Measurements from ENCODE around the gene ATG7.

Gene ATG7

DNA sequence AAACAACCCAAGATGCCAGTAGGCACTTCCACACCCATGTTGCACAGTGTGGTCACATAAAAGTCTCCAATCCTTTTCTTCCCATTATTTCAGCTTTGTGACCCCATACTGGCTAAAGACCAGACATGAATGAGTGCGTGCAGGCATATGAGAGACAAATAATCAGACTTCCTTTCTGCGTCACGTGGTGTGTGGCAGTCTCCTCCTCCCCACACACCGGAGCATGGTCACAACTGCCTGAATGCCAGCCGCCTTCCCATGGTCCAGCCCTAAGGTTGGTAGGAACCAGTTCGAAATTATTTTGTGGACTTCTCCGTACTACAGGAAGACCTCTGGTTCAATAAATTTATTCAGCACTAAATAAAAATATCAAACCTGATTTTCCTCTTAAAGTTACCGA lies 306.0 kb downstream of the ATG7 start:
- Histone ChIP-seq H3K27ac (ENCODE audit: insufficient read depth, low read depth, low read length, poor library complexity, severe bottlenecking) (no peak overlapping the region), H3K27me3 (ENCODE audit: control insufficient read depth, insufficient read depth, low read length, poor library complexity, severe bottlenecking) (no peaks in the 10 kb centered on the region), H3K36me3 (ENCODE audit: control insufficient read depth, insufficient read depth, low read length) (no peaks in the 10 kb centered on the region), H3K4me3 (ENCODE audit: insufficient read depth, low read depth, low read length) (no peak overlapping the region), H3K9me3 (ENCODE audit: control insufficient read depth, low read length) (no peaks in the 10 kb centered on the region), H3K4me1 (ENCODE audit: control insufficient read depth, insufficient read depth, low read length) (peaks cover 28% of the 10 kb centered on the region)
- 86 to 92% methylated on average over 7 to 8 of the region's 8 CpGs for WGBS, 2 experiments

DNA sequence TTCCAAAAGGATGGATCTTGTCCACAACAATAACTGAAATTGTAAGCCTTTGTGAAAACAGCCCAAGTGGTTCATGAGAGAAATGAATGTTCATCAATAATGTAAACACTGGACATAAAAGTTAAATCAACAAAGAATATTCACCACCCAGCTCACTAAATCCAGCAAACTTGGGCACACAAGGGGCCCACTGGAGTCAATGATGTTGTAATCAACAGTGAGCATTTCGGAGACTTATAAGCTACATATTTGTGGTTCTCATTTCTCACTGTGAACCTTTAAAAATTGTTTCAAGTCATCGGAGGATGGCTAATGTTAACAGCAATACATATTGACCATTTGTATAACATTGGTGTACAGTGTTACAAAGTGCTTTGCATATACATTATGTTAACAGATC lies 308.4 kb downstream of the ATG7 start:
- H3K4me3 ChIP-seq (ENCODE audit: insufficient read depth, low read depth, low read length) = no peak overlapping the region
- peaks cover 43% of the 10 kb centered on the region for H3K4me1 ChIP-seq (ENCODE audit: control insufficient read depth, insufficient read depth, low read length)
- no peaks in the 10 kb centered on the region for H3K27me3 ChIP-seq (ENCODE audit: control insufficient read depth, insufficient read depth, low read length, poor library complexity, severe bottlenecking)
- 87 to 93% methylated on average over 1 to 2 of the region's 2 CpGs for WGBS, 2 experiments
- no peaks in the 10 kb centered on the region for H3K9me3 ChIP-seq (ENCODE audit: control insufficient read depth, low read length)
- H3K27ac ChIP-seq (ENCODE audit: insufficient read depth, low read depth, low read length, poor library complexity, severe bottlenecking) = no peak overlapping the region
- H3K36me3 ChIP-seq (ENCODE audit: control insufficient read depth, insufficient read depth, low read length) = no peaks in the 10 kb centered on the region

DNA sequence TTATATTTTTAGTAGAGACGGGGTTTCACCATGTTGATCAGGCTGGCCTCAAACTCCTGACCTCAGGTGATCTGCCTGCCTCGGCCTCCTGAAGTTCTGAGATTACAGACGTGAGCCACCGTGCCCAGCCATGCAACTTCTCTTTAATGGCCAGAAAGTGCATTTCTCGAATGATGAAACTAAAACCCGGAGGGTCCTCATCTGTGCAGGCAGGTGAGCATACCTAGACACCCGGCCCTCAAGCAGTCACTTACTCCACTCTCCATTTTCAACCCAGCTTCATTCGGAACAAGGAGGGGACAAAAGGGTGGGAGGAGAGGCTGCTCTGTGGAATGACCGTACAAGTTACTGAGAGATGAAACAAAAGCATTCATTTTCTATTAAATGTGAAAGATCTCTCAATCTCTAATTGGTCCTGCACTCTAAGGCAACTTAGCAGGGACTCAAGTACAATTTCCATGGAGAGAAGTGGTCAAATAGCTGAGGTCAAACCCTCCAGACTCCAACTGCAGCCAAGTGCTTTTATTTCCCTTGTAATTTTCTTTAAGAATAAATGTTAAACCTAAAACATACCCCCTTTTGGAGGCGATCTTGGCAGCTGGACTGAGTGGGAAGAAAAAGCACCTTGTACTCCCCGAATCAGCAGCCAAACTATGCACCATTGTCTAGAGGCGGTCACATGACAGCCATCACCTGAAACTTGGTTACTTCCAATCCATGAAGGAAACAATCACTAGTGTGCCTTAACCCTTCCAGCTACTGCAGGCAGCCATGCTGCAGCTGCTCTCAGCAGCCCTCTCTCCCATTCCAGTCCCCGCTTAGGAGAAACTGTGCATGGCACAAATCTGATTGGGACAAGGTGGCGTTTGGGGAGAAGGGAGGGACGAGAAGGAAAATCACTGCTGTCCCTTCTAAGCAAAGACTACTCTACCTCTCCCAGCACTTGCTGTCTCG lies 309.3 kb downstream of the ATG7 start:
- 50 to 52% methylated on average over 12 to 16 of the region's 16 CpGs for WGBS, 2 experiments

DNA sequence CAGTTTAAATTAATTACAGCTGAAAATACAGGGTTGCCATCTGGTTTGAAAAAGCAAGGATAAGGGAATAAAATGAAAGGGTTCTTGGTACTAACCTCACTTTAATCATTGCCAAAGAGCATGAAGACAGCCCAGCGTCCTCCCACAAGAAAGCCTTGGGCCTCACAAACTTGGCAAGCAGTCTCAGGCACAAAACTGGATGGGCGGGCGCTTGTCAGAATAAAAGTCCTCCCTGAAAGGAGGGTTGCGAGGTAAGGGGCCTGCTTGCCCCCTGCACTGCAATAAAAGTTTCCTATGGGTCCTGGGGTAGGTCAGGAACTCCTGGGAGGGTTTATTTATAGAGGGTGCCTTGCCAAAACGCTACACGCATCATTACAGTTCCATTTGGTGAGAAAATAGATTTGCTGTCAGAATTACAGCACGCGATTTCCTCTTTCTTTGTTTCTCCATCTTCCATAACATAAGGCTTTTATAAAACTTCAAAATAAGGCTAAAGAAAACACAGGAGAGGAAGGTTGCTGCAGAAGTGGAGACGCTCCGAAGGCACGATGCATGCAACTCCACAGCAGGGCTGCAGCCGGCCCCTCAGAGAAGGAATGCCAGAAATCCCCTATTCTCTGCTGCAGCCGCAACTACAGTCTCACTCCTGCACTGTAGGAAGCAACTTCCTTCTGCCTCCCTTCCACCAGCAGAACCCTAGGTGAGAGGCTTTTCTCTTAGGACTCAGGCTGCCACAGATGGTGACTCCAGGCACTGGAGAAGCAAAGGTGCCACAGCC lies 310.2 kb downstream of the ATG7 start:
- Histone ChIP-seq H3K4me1 (ENCODE audit: control insufficient read depth, insufficient read depth, low read length) (peaks cover 39% of the 10 kb centered on the region), H3K27ac (ENCODE audit: insufficient read depth, low read depth, low read length, poor library complexity, severe bottlenecking) (peak overlapping the region; percentile 90), H3K36me3 (ENCODE audit: control insufficient read depth, insufficient read depth, low read length) (peaks cover 3% of the 10 kb centered on the region), H3K9me3 (ENCODE audit: control insufficient read depth, low read length) (no peaks in the 10 kb centered on the region), H3K27me3 (ENCODE audit: control insufficient read depth, insufficient read depth, low read length, poor library complexity, severe bottlenecking) (no peaks in the 10 kb centered on the region), H3K4me3 (ENCODE audit: insufficient read depth, low read depth, low read length) (peak overlapping the region; percentile 45)
- 5 to 9% methylated on average over 11 to 13 of the region's 13 CpGs for WGBS, 2 experiments

More for the DNA sequence above, 309.3 kb downstream of the ATG7 start:
- Histone ChIP-seq H3K27ac (ENCODE audit: insufficient read depth, low read depth, low read length, poor library complexity, severe bottlenecking) (peak overlapping the region; percentile 90), H3K27me3 (ENCODE audit: control insufficient read depth, insufficient read depth, low read length, poor library complexity, severe bottlenecking) (no peaks in the 10 kb centered on the region), H3K36me3 (ENCODE audit: control insufficient read depth, insufficient read depth, low read length) (no peaks in the 10 kb centered on the region), H3K4me1 (ENCODE audit: control insufficient read depth, insufficient read depth, low read length) (peaks cover 42% of the 10 kb centered on the region), H3K4me3 (ENCODE audit: insufficient read depth, low read depth, low read length) (peak overlapping the region; percentile 45), H3K9me3 (ENCODE audit: control insufficient read depth, low read length) (no peaks in the 10 kb centered on the region)

DNA sequence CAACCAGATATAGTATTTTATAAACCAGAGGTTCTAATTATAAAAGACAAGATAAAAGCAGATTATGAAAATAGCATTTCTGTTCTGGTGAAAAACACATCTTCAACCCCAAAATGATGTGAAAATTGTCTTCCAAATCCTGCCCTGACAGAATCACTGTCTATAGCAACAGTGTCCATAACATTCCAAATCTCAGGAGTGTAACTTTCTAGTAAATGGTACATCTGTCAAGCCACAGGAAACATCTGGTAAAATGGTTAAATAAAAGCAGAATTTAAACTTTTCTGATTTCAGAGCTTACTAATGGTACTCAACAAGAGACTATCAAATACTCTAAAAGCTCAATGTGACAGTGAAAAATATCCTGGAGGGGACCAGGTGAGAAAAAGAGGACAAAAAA lies 311.0 kb downstream of the ATG7 start:
- Histone ChIP-seq H3K27ac (ENCODE audit: insufficient read depth, low read depth, low read length, poor library complexity, severe bottlenecking) (peak overlapping the region; percentile 90), H3K4me1 (ENCODE audit: control insufficient read depth, insufficient read depth, low read length) (peaks cover 41% of the 10 kb centered on the region), H3K9me3 (ENCODE audit: control insufficient read depth, low read length) (no peaks in the 10 kb centered on the region), H3K4me3 (ENCODE audit: insufficient read depth, low read depth, low read length) (no peak overlapping the region), H3K36me3 (ENCODE audit: control insufficient read depth, insufficient read depth, low read length) (peaks cover 3% of the 10 kb centered on the region), H3K27me3 (ENCODE audit: control insufficient read depth, insufficient read depth, low read length, poor library complexity, severe bottlenecking) (no peaks in the 10 kb centered on the region)

DNA sequence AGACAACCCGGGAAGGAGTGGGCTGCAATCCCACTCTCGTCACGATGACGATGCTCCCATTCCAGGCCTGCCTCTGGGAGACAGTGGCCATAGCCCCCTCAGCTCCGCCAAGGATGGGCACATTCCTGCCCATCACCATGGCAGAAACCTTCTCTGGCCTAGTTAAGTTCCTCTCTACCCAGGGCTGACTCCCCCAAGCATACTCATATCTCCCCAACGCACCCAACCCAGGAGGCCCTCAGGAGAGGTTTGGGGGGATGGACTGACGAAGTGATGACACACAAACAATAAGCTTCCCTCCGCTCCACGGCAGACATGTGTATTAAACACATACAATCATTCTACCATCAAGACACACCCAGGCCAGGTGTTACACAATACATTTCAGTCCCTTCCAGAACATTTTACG lies 311.4 kb downstream of the ATG7 start:
- Histone ChIP-seq H3K27ac (ENCODE audit: insufficient read depth, low read depth, low read length, poor library complexity, severe bottlenecking) (no peak overlapping the region), H3K36me3 (ENCODE audit: control insufficient read depth, insufficient read depth, low read length) (peaks cover 3% of the 10 kb centered on the region), H3K4me3 (ENCODE audit: insufficient read depth, low read depth, low read length) (no peak overlapping the region), H3K27me3 (ENCODE audit: control insufficient read depth, insufficient read depth, low read length, poor library complexity, severe bottlenecking) (no peaks in the 10 kb centered on the region), H3K9me3 (ENCODE audit: control insufficient read depth, low read length) (no peaks in the 10 kb centered on the region), H3K4me1 (ENCODE audit: control insufficient read depth, insufficient read depth, low read length) (peaks cover 45% of the 10 kb centered on the region)
- 62 to 73% methylated on average over 10 of the region's 10 CpGs for WGBS, 2 experiments

DNA sequence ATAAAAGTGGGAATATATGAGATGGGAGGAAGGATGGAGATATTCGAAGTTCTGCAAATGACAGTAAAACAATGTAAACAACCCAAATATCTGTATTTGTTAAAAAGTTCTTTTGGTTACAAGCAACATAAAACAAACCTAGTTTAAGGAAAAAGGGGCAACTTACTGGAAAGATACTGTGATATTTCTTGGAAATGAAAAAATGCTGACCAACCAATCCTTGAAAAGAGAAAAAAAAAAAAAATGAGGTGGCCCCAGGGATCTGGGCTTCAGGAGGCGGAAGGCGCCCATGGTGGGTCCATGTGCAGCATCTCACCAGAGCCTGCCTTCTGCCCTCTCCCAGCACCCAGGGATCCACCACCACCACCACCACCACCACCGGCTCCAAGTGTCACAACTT lies 312.4 kb downstream of the ATG7 start:
- Histone ChIP-seq H3K27ac (ENCODE audit: insufficient read depth, low read depth, low read length, poor library complexity, severe bottlenecking) (no peak overlapping the region), H3K4me1 (ENCODE audit: control insufficient read depth, insufficient read depth, low read length) (peaks cover 54% of the 10 kb centered on the region), H3K9me3 (ENCODE audit: control insufficient read depth, low read length) (no peaks in the 10 kb centered on the region), H3K4me3 (ENCODE audit: insufficient read depth, low read depth, low read length) (no peak overlapping the region), H3K36me3 (ENCODE audit: control insufficient read depth, insufficient read depth, low read length) (peaks cover 3% of the 10 kb centered on the region), H3K27me3 (ENCODE audit: control insufficient read depth, insufficient read depth, low read length, poor library complexity, severe bottlenecking) (no peaks in the 10 kb centered on the region)
- WGBS, 2 experiments = 93 to 96% methylated on average over 3 of the region's 4 CpGs

DNA sequence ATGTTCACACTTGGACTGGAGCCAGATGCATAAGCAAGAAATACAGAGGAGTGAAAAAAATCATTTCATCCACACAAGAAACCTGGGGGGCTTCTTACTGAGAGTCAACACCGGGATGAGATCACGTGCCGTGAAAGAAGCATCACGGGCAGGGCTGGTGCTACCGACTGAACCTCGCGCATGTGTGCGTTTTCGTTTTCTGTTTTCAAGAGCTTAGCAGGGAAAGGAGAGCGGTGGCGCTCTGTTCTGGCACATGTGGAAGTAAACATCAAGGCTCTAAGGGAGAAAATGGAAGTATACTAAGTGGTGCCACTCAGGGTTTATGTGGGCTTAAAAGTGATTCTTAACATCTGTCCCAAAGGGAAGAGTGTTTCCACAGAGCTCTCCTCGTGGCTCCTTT lies 315.6 kb downstream of the ATG7 start:
- Histone ChIP-seq H3K4me1 (ENCODE audit: control insufficient read depth, insufficient read depth, low read length) (peaks cover 66% of the 10 kb centered on the region), H3K4me3 (ENCODE audit: insufficient read depth, low read depth, low read length) (no peak overlapping the region), H3K27me3 (ENCODE audit: control insufficient read depth, insufficient read depth, low read length, poor library complexity, severe bottlenecking) (no peaks in the 10 kb centered on the region), H3K36me3 (ENCODE audit: control insufficient read depth, insufficient read depth, low read length) (peaks cover 3% of the 10 kb centered on the region), H3K9me3 (ENCODE audit: control insufficient read depth, low read length) (no peaks in the 10 kb centered on the region), H3K27ac (ENCODE audit: insufficient read depth, low read depth, low read length, poor library complexity, severe bottlenecking) (no peak overlapping the region)
- 95 to 97% methylated on average over 12 of the region's 12 CpGs for whole genome bisulfite sequencing, 2 experiments

DNA sequence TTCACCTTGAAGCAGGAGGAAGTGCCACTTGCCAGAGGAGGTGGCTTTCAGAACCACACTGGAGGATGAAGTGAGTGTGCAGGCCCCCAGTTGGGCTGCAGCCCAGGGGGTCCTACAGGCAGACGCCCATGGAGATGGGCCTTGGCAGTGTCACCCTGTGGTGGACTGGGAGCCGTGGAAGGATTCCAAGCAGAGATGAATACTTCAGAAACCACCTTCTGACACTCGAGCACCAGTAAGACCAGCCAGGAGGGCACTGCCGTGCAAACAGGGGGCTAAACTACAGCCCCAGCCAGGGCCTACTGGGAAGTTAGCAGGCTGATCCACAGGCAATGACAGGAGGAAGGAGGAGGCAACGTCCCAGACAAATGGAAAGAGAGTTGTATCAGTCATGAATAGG lies 316.1 kb downstream of the ATG7 start:
- peaks cover 66% of the 10 kb centered on the region for H3K4me1 ChIP-seq (ENCODE audit: control insufficient read depth, insufficient read depth, low read length)
- H3K4me3 ChIP-seq (ENCODE audit: insufficient read depth, low read depth, low read length) = no peak overlapping the region
- H3K27ac ChIP-seq (ENCODE audit: insufficient read depth, low read depth, low read length, poor library complexity, severe bottlenecking) = no peak overlapping the region
- 88 to 91% methylated on average over 5 of the region's 5 CpGs for WGBS, 2 experiments
- H3K9me3 ChIP-seq (ENCODE audit: control insufficient read depth, low read length) = no peaks in the 10 kb centered on the region
- peaks cover 3% of the 10 kb centered on the region for H3K36me3 ChIP-seq (ENCODE audit: control insufficient read depth, insufficient read depth, low read length)
- H3K27me3 ChIP-seq (ENCODE audit: control insufficient read depth, insufficient read depth, low read length, poor library complexity, severe bottlenecking) = no peaks in the 10 kb centered on the region

DNA sequence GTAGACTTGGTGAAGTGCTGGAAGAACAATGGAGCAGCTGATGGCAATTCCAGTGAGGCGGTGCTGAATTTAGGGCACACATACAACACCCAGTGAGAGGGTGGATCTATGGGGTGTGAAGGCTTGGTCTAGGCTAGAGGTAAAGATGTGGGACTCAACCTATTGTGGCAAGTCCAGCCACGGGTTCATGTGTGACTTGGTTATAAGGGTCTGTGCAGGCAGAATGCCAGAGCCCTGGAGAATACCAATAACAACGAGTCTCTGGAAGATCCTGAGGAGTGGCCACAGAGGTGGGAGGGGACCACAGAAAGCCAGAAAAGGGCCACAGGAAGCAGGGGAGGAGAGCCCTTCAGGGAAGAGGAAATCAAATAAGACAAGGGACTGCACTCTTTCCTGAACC lies 316.6 kb downstream of the ATG7 start:
- H3K27ac ChIP-seq (ENCODE audit: insufficient read depth, low read depth, low read length, poor library complexity, severe bottlenecking) = no peak overlapping the region
- no peaks in the 10 kb centered on the region for H3K9me3 ChIP-seq (ENCODE audit: control insufficient read depth, low read length)
- no peaks in the 10 kb centered on the region for H3K27me3 ChIP-seq (ENCODE audit: control insufficient read depth, insufficient read depth, low read length, poor library complexity, severe bottlenecking)
- no peak overlapping the region for H3K4me3 ChIP-seq (ENCODE audit: insufficient read depth, low read depth, low read length)
- H3K4me1 ChIP-seq (ENCODE audit: control insufficient read depth, insufficient read depth, low read length) = peaks cover 66% of the 10 kb centered on the region
- 58 to 62% methylated on average over 3 of the region's 3 CpGs for WGBS, 2 experiments
- H3K36me3 ChIP-seq (ENCODE audit: control insufficient read depth, insufficient read depth, low read length) = peaks cover 3% of the 10 kb centered on the region
